NCI-H2227 (cell line): ENCODE measurements around the gene MYBPHL.

Experiments used
- DNase-seq: peaks from one replicate; lab custom pipeline; 2025; ENCODE audit not compliant: unreplicated experiment; lab: John Stamatoyannopoulos, UW

Gene MYBPHL

GRCh38 chr1:109266965-109267364, 39.8 kb downstream of the MYBPHL start:
- DNase-seq, result no peak

GRCh38 chr1:109265741-109266330, 41.0 kb downstream of the MYBPHL start:
- no peak for DNase-seq

DNA sequence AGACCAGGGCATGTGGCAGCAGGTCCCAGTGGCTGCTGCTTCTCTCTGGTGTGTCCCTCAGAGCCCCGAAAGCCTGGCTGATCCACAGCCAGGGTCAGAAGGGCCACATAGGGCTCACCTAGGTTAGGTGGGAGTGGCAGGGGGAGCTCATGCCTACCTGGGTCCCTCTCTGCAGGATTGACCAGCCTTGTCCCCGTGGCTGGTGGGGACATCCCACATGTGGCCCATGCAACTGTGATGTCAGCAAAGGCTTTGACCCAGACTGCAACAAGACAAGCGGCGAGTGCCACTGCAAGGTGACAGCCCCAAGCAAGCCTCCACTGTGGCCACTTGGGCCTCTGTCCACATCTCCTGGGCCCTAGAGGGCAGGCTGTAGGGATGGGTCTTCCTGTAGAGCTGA, 41.8 kb downstream of the MYBPHL start:
- DNase-seq, result no peak

GRCh38 chr1:109264379-109264755, 42.4 kb downstream of the MYBPHL start:
- DNase-seq, result no peak

GRCh38 chr1:109263597-109264378, 43.0 kb downstream of the MYBPHL start:
- DNase-seq, result peak; percentile 65

- no peak for DNase-seq
Measured at GRCh38 chr1:109263234-109263596, 43.6 kb downstream of the MYBPHL start.

DNA sequence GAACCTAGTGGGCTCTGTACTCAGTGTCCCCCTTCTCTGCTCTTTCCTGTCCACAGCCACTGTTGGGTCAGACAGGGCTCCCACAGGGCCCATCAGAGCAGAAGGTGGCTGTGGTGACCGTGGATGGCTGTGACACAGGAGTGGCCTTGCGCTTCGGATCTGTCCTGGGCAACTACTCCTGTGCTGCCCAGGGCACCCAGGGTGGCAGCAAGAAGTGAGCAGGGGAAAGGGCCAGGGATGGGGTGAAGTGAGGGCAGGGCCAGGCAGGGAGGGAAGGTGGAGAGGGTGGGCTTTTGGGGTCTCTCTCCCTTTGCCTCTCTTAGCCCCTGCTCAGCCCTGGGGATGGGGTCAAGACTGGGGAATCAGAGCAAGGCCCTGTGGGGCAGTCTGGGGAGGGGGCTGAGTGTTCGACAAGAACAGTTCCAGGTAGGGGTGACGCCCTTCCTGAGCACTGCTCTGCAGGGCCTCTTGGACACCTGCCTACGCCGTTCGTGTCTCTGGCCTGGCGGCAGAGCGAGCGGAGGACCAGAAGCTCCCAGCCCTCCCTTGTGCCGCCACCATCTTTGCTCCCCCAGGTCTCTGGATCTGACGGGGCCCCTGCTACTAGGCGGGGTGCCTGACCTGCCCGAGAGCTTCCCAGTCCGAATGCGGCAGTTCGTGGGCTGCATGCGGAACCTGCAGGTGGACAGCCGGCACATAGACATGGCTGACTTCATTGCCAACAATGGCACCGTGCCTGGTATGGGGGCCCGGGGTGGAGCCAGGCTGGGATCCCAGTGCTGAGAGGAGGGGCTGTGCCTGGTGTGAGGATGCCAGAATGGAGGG, 44.4 kb downstream of the MYBPHL start:
- no peak for DNase-seq

- no peak for DNase-seq
Measured at GRCh38 chr1:109261578-109261977, 45.2 kb downstream of the MYBPHL start.

DNA sequence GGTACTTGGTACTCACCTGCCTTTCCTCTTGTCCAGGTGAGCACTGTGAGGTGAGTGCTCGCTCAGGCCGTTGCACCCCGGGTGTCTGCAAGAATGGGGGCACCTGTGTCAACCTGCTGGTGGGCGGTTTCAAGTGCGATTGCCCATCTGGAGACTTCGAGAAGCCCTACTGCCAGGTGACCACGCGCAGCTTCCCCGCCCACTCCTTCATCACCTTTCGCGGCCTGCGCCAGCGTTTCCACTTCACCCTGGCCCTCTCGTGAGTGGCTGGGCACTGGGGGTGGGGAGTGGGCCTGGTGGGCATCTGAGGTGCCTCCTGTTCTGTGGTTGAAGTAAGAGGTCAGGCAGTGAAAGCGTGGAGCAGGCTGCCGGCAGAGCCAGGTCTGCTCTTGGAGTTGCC, 45.8 kb downstream of the MYBPHL start:
- DNase-seq, result no peak

DNA sequence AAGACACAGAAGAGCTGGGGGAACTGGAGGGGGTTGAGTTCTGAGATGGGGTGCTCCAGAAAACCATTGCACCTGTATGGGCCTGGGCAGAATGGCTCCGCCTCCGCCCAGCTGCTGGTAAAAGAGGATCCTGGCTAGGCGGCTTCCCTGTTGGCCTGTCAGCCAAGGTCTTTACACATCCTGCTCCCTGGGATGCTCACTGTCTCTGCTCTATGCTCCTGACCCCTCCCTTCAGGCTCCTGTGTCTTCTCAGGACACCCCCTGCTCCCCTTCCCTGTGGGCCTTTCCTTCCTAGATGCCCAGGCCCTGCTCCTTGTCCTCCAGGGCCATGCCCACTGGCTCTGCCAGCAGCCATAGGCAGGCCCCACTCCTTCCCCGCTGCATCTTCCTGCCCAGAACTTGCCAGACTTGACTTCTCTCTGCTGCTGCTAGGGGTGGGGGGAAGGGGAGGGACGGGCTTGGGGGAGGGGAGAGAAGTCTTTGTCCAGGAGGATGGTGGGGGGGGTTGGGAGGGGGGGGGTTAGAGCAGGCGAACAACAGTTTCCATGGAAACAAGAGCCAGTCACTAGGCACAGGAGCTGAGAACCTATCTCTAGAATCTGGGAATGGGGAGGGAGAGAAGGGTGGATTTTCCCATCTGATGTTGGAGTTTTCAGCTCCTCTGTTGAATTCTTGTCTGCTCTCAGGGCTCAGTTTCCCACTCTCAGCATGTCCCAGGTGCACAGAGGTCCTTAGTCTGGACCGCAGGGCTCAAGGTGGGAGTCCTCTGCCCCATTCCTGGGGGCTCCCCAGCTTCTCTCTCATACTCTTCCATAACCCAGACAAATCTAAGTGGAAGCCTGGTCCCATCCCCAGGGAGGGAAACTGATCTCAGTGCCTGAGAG, 46.9 kb downstream of the MYBPHL start:
- peak; percentile 80 for DNase-seq

GRCh38 chr1:109258481-109259466, 48.0 kb downstream of the MYBPHL start:
- DNase-seq, result no peak

DNA sequence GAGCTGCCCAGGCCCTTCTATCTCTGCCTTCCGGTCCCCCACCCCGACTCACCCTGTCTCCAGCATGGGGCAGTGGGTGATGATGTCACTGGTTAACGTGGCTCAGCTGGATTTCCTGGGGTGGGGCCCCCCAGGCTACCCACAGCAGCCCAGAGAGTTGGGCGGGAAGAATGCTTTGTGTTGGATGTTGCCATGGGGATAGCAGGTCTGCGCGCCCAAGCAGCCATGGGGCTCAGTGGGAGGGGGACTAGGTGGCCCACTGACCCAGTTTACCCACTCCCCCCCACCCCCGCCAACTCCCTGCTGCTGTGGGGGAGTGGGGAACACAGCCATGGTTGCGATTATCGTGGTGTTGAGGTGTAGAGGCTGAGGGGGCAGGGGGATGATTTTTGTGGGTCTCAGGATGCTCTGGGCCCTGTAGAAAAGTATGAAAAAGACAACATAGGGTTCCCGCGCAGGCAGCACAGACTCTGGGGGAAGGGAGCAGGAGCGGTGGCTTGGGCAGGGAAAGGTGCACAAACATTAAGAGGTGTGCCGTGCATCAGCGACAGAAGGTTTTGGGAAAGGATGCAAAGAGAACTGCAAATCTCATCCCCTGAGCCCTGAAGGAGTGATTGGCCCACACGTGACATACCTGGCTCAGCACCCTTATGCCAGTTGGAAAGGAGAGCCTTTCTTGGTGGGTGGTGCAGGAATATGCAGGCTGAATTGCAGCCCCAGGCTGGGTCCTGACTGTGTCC, 49.0 kb downstream of the MYBPHL start:
- peak; percentile 16 for DNase-seq

DNA sequence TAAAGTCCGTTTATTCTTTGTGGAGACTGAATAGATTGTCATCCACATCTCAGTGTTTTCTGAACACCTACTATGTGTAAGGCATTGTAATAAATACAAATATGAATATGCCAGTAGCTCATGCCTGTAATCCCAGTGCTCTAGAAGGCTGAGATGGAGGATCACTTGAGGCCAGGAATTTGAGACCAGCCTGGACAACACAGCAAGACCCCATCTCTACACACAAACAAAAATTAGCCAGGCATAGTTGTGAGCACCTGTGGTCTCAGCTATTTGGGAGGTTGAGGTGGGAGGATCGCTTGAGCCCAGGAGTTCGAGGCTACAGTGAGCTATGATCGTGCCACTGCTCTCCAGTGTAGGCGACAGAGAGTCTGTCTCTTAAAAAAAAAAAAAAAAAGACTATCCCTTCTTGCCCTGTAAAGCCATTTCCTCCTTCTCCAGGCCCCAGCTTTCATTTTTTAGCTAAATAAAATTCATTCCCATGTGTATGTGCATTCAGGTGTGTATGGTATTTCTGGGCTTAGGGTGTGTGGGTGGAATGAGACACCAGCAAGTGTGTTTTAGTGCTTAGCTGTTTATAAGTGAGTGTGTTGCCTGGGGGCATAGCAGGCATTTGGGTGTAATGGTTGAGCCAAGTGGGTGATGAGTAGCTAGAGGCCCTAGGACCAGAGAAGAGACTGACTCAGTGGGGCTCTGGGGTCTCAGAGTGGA, 49.7 kb downstream of the MYBPHL start:
- DNase-seq, result no peak

GRCh38 chr1:109256085-109256484, 50.7 kb downstream of the MYBPHL start:
- DNase-seq, result no peak

- DNase-seq, result no peak
Measured at GRCh38 chr1:109255678-109256077, 51.1 kb downstream of the MYBPHL start.

DNA sequence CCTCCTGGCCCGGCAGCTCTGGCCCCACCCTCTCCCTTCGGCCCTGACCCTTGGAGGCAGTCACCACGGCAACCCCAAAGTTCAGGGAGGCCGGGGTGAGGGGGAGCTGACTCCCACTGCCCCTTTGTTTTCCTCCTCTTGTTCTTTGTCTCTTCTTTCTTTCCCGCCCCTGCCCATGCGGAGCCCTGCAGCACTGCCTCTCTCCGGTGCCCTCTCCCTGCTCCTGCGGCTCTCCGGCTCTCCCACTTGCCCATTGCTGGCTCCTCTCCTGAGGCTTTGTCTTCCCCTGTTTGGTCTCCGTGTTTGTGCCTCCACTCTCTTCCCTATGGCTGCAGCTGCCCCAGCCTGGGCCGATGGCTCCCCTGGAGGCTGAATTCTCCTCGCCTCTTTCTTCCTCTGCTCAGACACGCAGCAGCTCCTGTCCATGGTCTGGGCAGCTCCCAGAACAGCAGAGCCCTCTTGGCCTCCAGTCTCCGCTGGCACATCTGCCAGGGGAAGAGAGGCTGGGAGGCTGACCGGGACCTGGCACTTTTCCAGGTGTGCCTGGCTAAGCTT, 51.6 kb downstream of the MYBPHL start:
- peak; percentile 48 for DNase-seq

DNA sequence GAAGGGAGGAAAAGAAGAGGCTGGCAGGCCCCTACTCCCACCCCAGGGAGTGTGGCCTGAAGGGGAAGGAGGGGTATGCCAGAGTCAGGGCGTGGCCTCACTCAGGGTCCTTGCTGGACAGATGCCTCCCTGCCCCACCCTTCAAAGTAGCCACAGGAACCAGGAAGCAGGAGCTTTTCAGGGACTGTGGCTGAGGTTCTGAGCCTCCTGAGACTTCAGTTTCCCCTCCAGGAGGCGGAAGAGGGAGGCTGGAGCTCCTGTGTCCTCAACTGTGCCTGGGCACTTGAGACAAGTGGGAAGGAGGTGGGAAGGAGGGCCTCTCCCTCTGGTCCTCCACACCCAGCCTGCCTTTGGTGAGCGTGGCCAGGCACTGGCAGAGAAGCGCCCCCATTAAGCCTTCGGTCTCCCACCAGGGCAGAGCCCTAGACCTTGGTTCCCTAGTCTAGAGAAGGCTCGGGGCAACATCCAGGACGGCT, 52.2 kb downstream of the MYBPHL start:
- peak; percentile 26 for DNase-seq
